Naive thymus-derived CD8-positive, alpha-beta T cell (primary cell): Measurements from ENCODE around the gene KCNJ1. TPM values are rescaled to one million over a fixed set of nuclear protein-coding genes. Genes with fewer than 3 reads are reported as not detected.

Experiments
- ATAC-seq, 2 donors: fragments of 150-1000 bp; cut with Tn5 transposase in 1 of 2; sonication (Bioruptor Pico), chemical (Tn5 transposase) in 1 of 2; 1 replicate in 1 of 2; 2 replicates in 1 of 2; pipeline ENCODE4 v1.10.0; 2021; ENCODE audit warnings: mild to moderate bottlenecking in 2 of 2, moderate library complexity in 2 of 2
- POLR2A ChIA-PET: fragments of 350-600 bp; sonication (Branson Sonifier 250); formaldehyde crosslinking; loops from one replicate; lab custom pipeline; 2021; ENCODE audit warnings: antibody characterized with exemption; lab: Charles Lee
- DNase-seq, 10 donors: peaks; one replicate each; pipeline versions ENCODE4 v3.0.0 to v3.0.0-alpha.2; 2020 to 2022
- H3K27ac Mint-ChIP-seq, 10 donors: one replicate each; pipeline ENCODE4 v1.8.0; 2020 to 2022; ENCODE audit warnings: mild to moderate bottlenecking in 10 of 10, mixed read lengths in 10 of 10, moderate library complexity in 4 of 10, inconsistent platforms in 1 of 10
- H3K27me3 Mint-ChIP-seq, 5 donors: one replicate each; pipeline ENCODE4 v1.8.0; 2021 to 2022; ENCODE audit warnings: mixed read lengths in 5 of 5
- H3K36me3 Mint-ChIP-seq, 3 donors: one replicate each; pipeline ENCODE4 v1.8.0; 2020 to 2022; ENCODE audit warnings: mixed read lengths in 3 of 3, mild to moderate bottlenecking in 2 of 3, inconsistent platforms in 1 of 3
- H3K4me1 Mint-ChIP-seq, 4 donors: one replicate each; pipeline ENCODE4 v1.8.0; 2021 to 2022; ENCODE audit warnings: mixed read lengths in 4 of 4
- H3K4me3 Mint-ChIP-seq, 10 donors: one replicate each; pipeline ENCODE4 v1.8.0; 2020 to 2022; ENCODE audit warnings: mild to moderate bottlenecking in 10 of 10, mixed read lengths in 10 of 10, moderate library complexity in 6 of 10, inconsistent platforms in 1 of 10
- H3K9me3 Mint-ChIP-seq, 9 donors: one replicate each; pipeline ENCODE4 v1.8.0; 2020 to 2022; ENCODE audit warnings: mixed read lengths in 9 of 9, mild to moderate bottlenecking in 3 of 9, inconsistent platforms in 1 of 9, moderate library complexity in 1 of 9
- polyA plus RNA-seq, 3 donors: library from polyadenylated mRNA; unstranded; fragments of 300-500 nt; fragmentation: Illumina TruSeq; gene quantifications; one replicate each; pipeline ENCODE4 v1.2.3, GENCODE V29; 2021
- total RNA-seq, 8 experiments: library from RNA in 2 of 8; stranded (reverse) in 2 of 8; gene quantifications; one replicate each; pipeline ENCODE4 v1.2.3 and lab custom pipeline; 2021 to 2026

KCNJ1 gene
- total RNA-seq (not detected), polyA plus RNA-seq (not detected), total RNA-seq (lab: John Stamatoyannopoulos, UW) (0 to 0.49 (median 0) reads per million in 6 experiments)

- peak in 1 of 10 donors; percentile 42 for DNase-seq
- POLR2A ChIA-PET, result interaction anchor here (0.7 kb wide), 1 partner anchor 22 kb away, joined by 3 read pairs; no protein-coding TSS in a partner anchor
- Mint-ChIP-seq H3K4me1 (peaks cover 0 to 3% (median 0%) of the 10 kb centered on the region in 4 donors), H3K27ac (peak within 1 kb of the TSS in 1 of 10 donors; percentile 70), H3K36me3 (no peaks in the 10 kb centered on the region), H3K9me3 (no peaks in the 10 kb centered on the region), H3K27me3 (peaks cover 0 to 4% (median 2%) of the 10 kb centered on the region in 5 donors), H3K4me3 (no peak within 1 kb of the TSS)
- peak in 1 of 2 donors; percentile 23 for ATAC-seq
Observed at GRCh38 chr11:128867277-128867676, at the start of gene KCNJ1. Gene KCNJ1 (minus strand): TSS chr11:128867296. CDS start chr11:128840243, 27,053 bp downstream.

- peak in 1 of 10 donors; percentile 48 for DNase-seq
- H3K27ac Mint-ChIP-seq, result no peak overlapping the region
- POLR2A ChIA-PET, result no interaction called here
- H3K36me3 Mint-ChIP-seq, result no peaks in the 10 kb centered on the region
- no peak overlapping the region for H3K4me3 Mint-ChIP-seq
- ATAC-seq, result no peak
- peaks cover 0 to 4% (median 1%) of the 10 kb centered on the region in 4 donors for H3K4me1 Mint-ChIP-seq
- H3K9me3 Mint-ChIP-seq, result peaks cover 0 to 7% (median 0%) of the 10 kb centered on the region in 9 donors
- peaks cover 13 to 34% (median 20%) of the 10 kb centered on the region in 5 donors for H3K27me3 Mint-ChIP-seq
Observed at GRCh38 chr11:128916681-128917080, 49.6 kb upstream of the KCNJ1 start.

- Mint-ChIP-seq H3K36me3 (no peaks in the 10 kb centered on the region), H3K9me3 (peaks cover 0 to 7% (median 0%) of the 10 kb centered on the region in 9 donors), H3K27ac (peak overlapping the region in 1 of 10 donors; percentile 28), H3K27me3 (peaks cover 16 to 39% (median 23%) of the 10 kb centered on the region in 5 donors), H3K4me3 (no peak overlapping the region), H3K4me1 (peaks cover 0 to 4% (median 1%) of the 10 kb centered on the region in 4 donors)
- no peak for DNase-seq
- no peak for ATAC-seq
- POLR2A ChIA-PET, result no interaction called here
Observed at GRCh38 chr11:128916037-128916572, 49.0 kb upstream of the KCNJ1 start.

- Mint-ChIP-seq H3K4me1 (peaks cover 0 to 4% (median 1%) of the 10 kb centered on the region in 4 donors), H3K27ac (no peak overlapping the region), H3K9me3 (peaks cover 0 to 7% (median 0%) of the 10 kb centered on the region in 9 donors), H3K27me3 (peaks cover 18 to 45% (median 23%) of the 10 kb centered on the region in 5 donors), H3K36me3 (no peaks in the 10 kb centered on the region), H3K4me3 (no peak overlapping the region)
- no peak for ATAC-seq
- DNase-seq, result peak in 1 of 10 donors; percentile 4
- POLR2A ChIA-PET, result no interaction called here
Observed at GRCh38 chr11:128915149-128915521, 48.0 kb upstream of the KCNJ1 start.

- H3K27me3 Mint-ChIP-seq, result peaks cover 22 to 52% (median 28%) of the 10 kb centered on the region in 5 donors
- H3K4me1 Mint-ChIP-seq, result peaks cover 0 to 4% (median 1%) of the 10 kb centered on the region in 4 donors
- no peaks in the 10 kb centered on the region for H3K36me3 Mint-ChIP-seq
- no peak for ATAC-seq
- no peak overlapping the region for H3K4me3 Mint-ChIP-seq
- peaks cover 0 to 7% (median 0%) of the 10 kb centered on the region in 9 donors for H3K9me3 Mint-ChIP-seq
- DNase-seq, result peak in 1 of 10 donors; percentile 49
- POLR2A ChIA-PET, result no interaction called here
- H3K27ac Mint-ChIP-seq, result no peak overlapping the region
Observed at GRCh38 chr11:128914216-128915148, 47.4 kb upstream of the KCNJ1 start.

- Mint-ChIP-seq H3K27me3 (peaks cover 22 to 55% (median 34%) of the 10 kb centered on the region in 5 donors), H3K4me1 (peaks cover 0 to under 1% (median 0%) of the 10 kb centered on the region in 4 donors), H3K9me3 (peaks cover 0 to 7% (median 0%) of the 10 kb centered on the region in 9 donors), H3K27ac (no peak overlapping the region), H3K36me3 (no peaks in the 10 kb centered on the region), H3K4me3 (no peak overlapping the region)
- DNase-seq (peak in 1 of 10 donors; percentile 44), ATAC-seq (no peak)
- POLR2A ChIA-PET, result no interaction called here
Observed at GRCh38 chr11:128913806-128914205, 46.7 kb upstream of the KCNJ1 start.

GRCh38 chr11:128911701-128912100 lies 44.6 kb upstream of the KCNJ1 start:
- Mint-ChIP-seq H3K4me3 (no peak overlapping the region), H3K36me3 (no peaks in the 10 kb centered on the region), H3K9me3 (peaks cover 0 to 7% (median 0%) of the 10 kb centered on the region in 9 donors), H3K27ac (no peak overlapping the region), H3K4me1 (peaks cover 0 to 13% (median 0%) of the 10 kb centered on the region in 4 donors), H3K27me3 (peaks cover 33 to 61% (median 41%) of the 10 kb centered on the region in 5 donors)
- no peak for ATAC-seq
- DNase-seq, result peak in 1 of 10 donors; percentile 27
- POLR2A ChIA-PET, result no interaction called here

GRCh38 chr11:128911239-128911638 lies 44.1 kb upstream of the KCNJ1 start:
- Mint-ChIP-seq H3K4me1 (peaks cover under 1 to 17% (median 2%) of the 10 kb centered on the region in 4 donors), H3K4me3 (no peak overlapping the region), H3K27ac (peak overlapping the region in 1 of 10 donors; percentile 32), H3K9me3 (peaks cover 0 to 7% (median 0%) of the 10 kb centered on the region in 9 donors), H3K27me3 (peaks cover 33 to 58% (median 41%) of the 10 kb centered on the region in 5 donors), H3K36me3 (no peaks in the 10 kb centered on the region)
- DNase-seq, result peak in 1 of 10 donors; percentile 36
- POLR2A ChIA-PET, result no interaction called here
- no peak for ATAC-seq

- DNase-seq, result no peak
- Mint-ChIP-seq H3K27ac (no peak overlapping the region), H3K4me3 (no peak overlapping the region), H3K9me3 (peaks cover 0 to under 1% (median 0%) of the 10 kb centered on the region in 9 donors), H3K4me1 (peaks cover 4 to 23% (median 6%) of the 10 kb centered on the region in 4 donors), H3K27me3 (peaks cover 26 to 52% (median 40%) of the 10 kb centered on the region in 5 donors), H3K36me3 (no peaks in the 10 kb centered on the region)
- no peak for ATAC-seq
- POLR2A ChIA-PET, result no interaction called here
Observed at GRCh38 chr11:128910576-128910975, 43.5 kb upstream of the KCNJ1 start.

GRCh38 chr11:128909438-128910125 lies 42.5 kb upstream of the KCNJ1 start:
- no peak overlapping the region for H3K4me3 Mint-ChIP-seq
- H3K27ac Mint-ChIP-seq, result peak overlapping the region in 1 of 10 donors; percentile 1
- no peak for DNase-seq
- H3K27me3 Mint-ChIP-seq, result peaks cover 22 to 49% (median 38%) of the 10 kb centered on the region in 5 donors
- ATAC-seq, result no peak
- no peaks in the 10 kb centered on the region for H3K9me3 Mint-ChIP-seq
- peaks cover 4 to 27% (median 7%) of the 10 kb centered on the region in 4 donors for H3K4me1 Mint-ChIP-seq
- H3K36me3 Mint-ChIP-seq, result no peaks in the 10 kb centered on the region
- POLR2A ChIA-PET, result no interaction called here

GRCh38 chr11:128908391-128909246 lies 41.5 kb upstream of the KCNJ1 start:
- H3K4me1 Mint-ChIP-seq, result peaks cover 6 to 36% (median 11%) of the 10 kb centered on the region in 4 donors
- no peak overlapping the region for H3K27ac Mint-ChIP-seq
- no peaks in the 10 kb centered on the region for H3K9me3 Mint-ChIP-seq
- POLR2A ChIA-PET, result no interaction called here
- peaks cover 22 to 50% (median 38%) of the 10 kb centered on the region in 5 donors for H3K27me3 Mint-ChIP-seq
- no peak for ATAC-seq
- H3K36me3 Mint-ChIP-seq, result no peaks in the 10 kb centered on the region
- no peak for DNase-seq
- no peak overlapping the region for H3K4me3 Mint-ChIP-seq
